Measurements from ENCODE around the gene ASIC4.

ASIC4 gene

GRCh38 chr2:219498280-219499057, 15.8 kb upstream of the ASIC4 start, which contains the start of gene GMPPA:
TSS of gene GMPPA (plus strand) at chr2:219498891. CDS start at chr2:219499976, 1,085 bp downstream.
- peak; percentile 99 for DNase-seq

GRCh38 chr2:219499058-219499307, 15.3 kb upstream of the ASIC4 start:
- DNase-seq: no peak

DNA sequence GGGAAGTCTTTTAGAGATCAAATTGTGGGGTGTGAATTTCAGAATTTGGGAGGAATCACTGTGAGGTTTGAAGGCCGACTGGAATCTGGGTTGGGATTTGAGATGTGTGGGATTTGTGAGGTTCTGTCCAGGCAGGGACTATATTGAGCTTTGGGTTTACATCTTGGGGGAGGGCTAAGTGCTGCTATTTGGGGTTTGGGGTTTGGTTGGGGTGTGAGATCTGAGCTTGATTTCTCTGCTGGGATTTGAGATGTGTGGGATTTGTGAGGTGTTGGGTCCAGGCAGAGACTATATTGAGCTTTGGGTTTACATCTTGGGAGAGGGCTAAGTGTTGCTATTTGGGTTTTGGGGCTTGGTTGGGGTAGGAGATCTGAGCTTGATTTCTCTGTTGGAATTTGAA, 14.7 kb upstream of the ASIC4 start:
- no peak for DNase-seq

- DNase-seq: no peak
Measured at GRCh38 chr2:219500135-219500534, 14.1 kb upstream of the ASIC4 start.

GRCh38 chr2:219501849-219502248, 12.4 kb upstream of the ASIC4 start:
- no peak for DNase-seq

- DNase-seq: no peak
Measured at GRCh38 chr2:219502618-219503017, 11.7 kb upstream of the ASIC4 start.

DNA sequence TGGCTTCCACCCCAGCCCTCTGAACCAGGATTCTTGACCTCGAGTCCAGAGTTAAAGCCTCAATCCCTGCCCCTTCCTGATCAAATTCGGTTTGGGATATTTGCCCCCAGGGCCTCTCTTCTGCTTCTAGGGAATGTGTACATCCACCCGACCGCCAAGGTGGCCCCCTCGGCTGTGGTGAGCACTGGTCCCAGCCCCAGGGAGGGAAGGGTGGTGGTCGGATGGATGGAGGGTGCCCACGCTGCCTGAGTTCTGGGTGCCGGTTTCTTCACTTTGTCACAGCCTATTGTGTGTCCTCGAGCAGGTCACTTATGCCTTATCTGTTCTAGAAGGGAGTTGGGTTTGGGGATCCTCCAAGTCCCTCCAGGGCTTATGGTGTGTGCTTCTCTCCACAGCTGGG, 8.7 kb upstream of the ASIC4 start:
- DNase-seq: no peak

DNA sequence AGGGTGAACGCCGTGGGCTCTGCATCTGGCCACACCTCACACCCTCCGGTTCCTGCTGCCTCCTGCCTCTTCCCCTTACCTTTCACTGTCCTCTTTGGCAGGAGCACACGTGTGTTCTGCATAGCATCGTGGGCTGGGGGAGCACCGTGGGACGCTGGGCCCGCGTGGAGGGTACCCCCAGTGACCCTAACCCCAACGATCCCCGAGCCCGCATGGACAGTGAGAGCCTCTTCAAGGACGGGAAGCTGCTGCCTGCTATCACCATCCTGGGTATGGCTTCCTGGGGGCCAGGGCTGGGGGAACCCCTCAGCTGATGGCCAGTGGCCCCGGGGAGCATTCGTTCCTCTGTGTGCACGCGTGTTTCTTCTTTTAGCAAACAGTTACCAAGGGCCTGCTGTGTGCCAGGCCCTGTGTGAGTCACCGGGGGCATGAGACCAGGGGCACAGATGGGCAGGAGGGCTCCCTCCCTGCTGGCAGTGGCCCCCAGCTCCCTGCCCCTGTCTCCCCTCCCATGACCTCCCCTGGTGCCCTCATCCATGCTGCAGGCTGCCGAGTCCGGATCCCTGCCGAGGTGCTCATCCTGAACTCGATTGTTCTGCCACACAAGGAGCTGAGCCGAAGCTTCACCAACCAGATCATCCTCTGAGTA, 8.0 kb upstream of the ASIC4 start:
- no peak for DNase-seq

DNA sequence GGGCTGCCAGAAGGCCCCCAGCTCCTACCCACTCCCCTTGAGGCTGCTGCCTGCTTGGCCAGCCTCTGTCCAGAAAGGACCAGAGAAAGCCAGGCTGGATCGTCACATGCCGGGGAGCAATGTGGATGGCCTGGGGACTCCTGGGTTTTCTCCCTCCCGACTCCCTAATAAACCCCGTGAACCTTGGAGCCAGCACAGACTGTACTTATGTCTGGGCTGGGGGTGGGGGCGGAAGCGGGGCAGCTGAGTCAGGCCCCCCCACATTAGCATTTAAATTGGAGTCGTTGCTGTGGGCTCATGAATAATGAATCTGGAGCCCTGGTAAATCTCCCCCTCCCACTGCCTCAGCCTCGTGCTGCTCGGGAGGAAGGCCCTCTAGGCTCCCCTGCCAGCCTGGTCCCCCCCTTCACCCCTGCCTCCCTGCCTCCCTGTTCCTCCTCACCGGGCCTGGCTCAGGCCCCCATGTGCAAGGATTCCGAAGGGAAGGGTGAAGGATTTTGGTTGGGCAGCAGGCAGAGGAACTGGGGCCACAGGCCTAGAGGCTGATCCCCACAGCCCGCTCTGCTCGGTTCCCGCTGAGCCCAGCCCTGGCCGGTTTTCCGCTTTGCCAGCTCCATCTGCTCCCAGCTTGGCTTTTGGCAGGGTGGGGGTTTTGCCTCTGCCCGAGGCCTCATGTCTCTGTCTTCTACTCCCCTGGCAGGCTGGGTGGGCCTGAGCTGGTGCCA, 7.3 kb upstream of the ASIC4 start:
- no peak for DNase-seq

DNA sequence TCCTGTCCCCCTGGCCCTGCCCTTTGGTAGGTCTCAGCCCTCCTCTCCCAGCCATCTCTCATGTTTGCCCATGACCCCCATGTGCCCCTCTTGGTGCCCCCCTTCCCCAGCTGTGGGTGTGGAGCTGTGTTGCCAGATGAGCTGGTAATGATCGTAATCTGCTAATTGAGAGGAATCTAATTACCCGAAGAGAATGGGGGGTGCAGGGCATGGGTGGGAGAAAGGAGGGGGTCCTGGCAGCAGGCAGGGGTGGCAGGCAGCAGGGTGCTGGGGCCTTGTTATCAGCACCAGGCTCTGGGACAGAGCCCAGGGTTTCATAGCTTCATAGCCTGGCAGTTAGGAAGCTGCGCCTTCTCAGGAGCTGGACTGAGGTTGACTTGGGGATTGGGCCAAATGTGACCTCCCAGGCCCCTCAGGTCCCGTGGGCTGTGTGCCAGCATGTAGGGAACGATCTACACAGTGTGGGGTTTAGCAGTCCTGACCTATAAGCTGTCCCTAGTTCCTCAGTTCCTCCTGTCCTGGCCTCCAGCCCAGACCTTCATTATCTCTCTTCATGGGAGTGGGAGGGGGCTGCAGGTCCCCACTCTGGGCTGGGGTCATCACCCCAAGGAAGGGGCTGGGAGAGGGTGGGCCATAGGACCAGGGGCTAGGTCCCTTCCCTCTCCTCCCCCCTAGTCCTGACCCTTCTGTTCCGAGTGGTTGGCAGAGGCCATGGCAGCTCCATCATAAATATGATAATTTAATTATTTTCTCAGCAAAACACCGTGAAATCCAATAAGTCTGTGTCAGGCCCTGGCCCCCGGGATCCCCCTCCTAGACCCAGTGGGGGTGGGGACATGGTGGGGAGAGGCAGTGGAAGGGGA, 6.5 kb upstream of the ASIC4 start:
- no peak for DNase-seq

- DNase-seq: no peak
Measured at GRCh38 chr2:219508444-219508734, 5.9 kb upstream of the ASIC4 start.

DNA sequence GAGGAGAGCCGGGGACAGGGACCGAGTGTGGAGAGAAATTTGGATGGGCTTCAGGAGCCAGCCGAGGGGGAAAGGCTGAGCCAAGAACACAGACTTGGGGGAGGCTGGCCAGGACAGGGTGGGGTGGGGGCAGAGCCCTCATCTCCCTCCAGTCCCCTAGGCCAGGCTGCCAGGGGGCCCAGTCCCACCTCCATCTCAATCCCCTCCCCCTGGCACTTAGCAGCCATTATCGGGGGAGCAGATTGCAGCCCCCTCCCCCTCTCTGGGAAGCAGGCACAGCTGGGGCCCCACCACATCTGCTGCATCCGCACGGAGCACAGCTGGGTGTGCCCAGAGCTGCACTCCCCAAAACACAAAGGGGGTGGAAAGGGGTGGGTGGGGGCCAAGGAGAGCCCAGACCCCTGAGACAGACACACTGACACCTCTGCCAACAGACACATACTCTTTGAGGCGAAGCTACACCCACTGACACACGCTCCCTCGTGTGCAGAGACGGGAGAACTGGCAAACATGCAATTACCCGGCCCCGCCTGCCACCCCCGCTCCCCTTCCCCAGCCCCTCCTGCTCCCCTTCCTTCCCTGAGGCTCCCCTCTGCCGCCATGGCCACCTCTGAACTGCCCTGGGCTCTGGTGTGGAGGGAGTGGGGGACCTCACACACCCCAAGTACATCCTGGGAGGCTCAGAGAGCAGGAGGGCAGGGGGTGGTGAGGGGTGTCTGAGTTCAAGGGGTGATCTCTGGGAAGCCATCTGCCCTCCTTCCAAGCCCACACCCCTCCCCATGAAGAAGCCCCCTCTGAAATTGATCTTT, 5.1 kb upstream of the ASIC4 start:
- DNase-seq: no peak

GRCh38 chr2:219509780-219510511, 4.3 kb upstream of the ASIC4 start:
- DNase-seq: peak; percentile 88

DNA sequence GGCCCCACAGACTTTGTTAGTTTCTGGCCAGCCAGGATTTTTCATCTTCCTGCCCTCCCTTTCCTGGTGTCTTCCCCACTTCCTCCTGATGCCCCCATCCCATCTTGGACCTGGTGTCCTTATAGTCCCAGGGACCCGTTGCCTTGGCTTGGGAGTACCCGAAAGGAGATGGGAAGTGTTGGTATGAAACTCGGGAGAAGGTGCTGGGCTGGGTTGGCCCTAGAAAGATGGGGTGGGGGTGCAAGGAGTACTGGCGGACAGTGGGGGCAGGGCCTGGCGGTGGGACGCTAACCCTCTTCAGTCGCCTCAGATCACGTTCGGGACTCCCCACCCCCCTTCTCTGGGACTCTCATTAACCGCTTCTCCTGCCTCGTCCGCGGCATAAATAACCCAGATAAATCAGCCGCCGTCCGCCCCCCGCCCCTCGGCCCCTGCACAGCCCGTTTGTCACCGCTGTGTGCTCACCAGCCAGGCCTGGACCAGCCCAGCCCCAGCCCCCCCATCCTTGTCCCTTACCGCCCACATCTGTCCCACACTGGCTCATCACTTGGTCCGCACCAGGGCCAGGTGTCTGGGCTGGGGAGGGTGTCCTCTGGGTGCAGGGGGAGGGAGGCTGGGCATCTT, 3.7 kb upstream of the ASIC4 start:
- no peak for DNase-seq

DNA sequence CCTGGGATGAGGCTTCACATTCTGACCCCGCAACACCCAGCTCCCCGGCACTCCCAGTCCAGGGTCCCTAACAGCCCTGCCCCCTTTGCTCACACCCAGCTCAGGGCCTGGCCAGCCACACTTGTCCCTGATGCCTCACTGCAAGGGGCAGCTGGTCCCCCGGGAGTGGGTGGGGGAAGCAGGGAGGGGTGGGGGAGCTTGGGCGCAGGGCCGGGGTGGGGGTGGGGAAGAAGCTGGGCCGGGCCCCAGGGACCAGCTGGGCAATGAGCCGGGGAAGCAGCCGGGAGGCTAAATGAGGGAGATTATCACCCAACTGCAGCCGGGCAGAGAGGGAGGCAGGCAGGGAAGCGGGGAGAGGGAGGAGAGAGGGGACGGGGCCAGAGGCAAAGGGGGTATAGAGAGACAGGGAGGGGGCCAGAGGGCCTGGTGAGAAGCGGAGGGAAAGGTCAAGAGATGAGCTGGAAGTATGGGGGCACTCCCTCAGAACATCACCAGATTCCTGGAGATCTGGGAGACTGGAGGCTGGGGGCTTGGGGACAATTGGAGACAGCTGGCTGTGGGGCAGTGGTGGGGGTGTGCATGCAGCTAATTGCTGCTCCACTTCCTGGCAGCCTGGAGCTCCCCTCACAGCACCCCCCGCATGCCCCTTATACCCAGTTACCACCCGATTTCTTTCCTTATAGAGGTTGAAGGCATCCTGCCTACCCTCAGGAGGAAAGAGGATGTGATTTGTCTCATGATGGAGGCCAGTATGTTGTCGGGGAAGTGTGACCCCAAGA, 2.5 kb upstream of the ASIC4 start:
- no peak for DNase-seq

- DNase-seq: no peak
Measured at GRCh38 chr2:219512524-219513216, 1.6 kb upstream of the ASIC4 start.

- no peak for DNase-seq
Measured at GRCh38 chr2:219513787-219514186, 495 bp upstream of the ASIC4 start.

GRCh38 chr2:219514836-219515235, 554 bp downstream of the ASIC4 start:
- DNase-seq: no peak

DNA sequence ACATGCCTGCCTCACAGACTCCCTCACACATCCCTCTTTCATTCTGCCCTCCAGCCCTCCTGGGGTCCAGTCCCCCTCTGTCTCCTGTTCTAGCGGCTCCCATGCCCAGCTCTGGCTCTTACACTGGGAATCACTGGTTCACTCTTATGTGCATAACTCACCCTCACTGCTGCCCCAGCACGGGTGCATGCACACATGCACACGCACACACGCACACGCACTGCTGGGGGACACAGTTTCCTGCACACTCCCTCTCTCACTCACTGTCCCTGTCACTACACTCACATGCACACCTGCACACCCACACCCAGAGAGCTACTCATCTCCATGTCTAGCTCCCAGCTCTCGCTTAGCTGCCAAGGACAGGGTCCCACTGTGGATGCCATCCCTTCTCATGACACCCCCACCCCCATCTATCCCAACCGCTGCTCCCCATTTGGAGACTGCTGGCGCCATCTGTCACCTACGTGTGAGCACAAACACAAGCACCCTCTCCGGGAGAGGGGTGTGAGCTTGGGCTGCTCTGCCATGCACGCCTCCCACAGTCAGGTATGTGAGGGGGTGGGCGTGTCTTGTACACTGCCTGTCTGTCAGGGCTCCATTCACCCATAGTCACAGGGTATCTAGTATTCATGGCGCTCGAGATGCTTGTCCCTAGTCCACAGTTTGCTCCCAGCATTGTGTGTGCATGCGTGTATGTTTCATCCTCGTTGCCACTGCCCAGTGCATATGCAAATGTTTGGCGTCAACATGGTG, 1.8 kb downstream of the ASIC4 start:
- DNase-seq: no peak
